Activated CD4-positive, alpha-beta memory T cell treated with anti-CD3 and anti-CD28 coated beads, Interleukin-2, amount 10 ng/mL, durations not matched to agents 7 days and 5 days (primary cell): ENCODE measurements around the gene DRG1. TPM values are rescaled to one million over a fixed set of nuclear protein-coding genes. Genes with fewer than 3 reads are reported as not detected.
"Not testable (repeated sequence)": the region's sequence is repeated elsewhere in the genome, so short reads cannot be mapped to it uniquely, and the experiment has no call there.

Experiments
- CTCF ChIA-PET: fragments of 350-600 bp; sonication (Branson Sonifier 250); formaldehyde crosslinking; loops from one replicate; lab custom pipeline; 2021; ENCODE audit warnings: antibody characterized with exemption, inconsistent platforms; lab: Charles Lee
- POLR2A ChIA-PET: fragments of 350-600 bp; sonication (Branson Sonifier 250); formaldehyde crosslinking; loops from one replicate; lab custom pipeline; 2021; ENCODE audit warnings: antibody characterized with exemption; lab: Charles Lee
- DNase-seq: peaks from one replicate; pipeline ENCODE4 v3.0.0-alpha.2; 2020
- H3K27ac Mint-ChIP-seq: one replicate; pipeline ENCODE4 v1.8.0; 2021; ENCODE audit warnings: mild to moderate bottlenecking, mixed read lengths
- H3K27me3 Mint-ChIP-seq: one replicate; pipeline ENCODE4 v1.8.0; 2021; ENCODE audit warnings: mixed read lengths
- H3K36me3 Mint-ChIP-seq: one replicate; pipeline ENCODE4 v1.8.0; 2021; ENCODE audit warnings: low read depth, mixed read lengths
- H3K4me1 Mint-ChIP-seq: one replicate; pipeline ENCODE4 v1.8.0; 2021; ENCODE audit warnings: mixed read lengths
- H3K4me3 Mint-ChIP-seq: one replicate; pipeline ENCODE4 v1.8.0; 2021; ENCODE audit warnings: mild to moderate bottlenecking, mixed read lengths
- H3K9me3 Mint-ChIP-seq: one replicate; pipeline ENCODE4 v1.8.0; 2021; ENCODE audit warnings: mixed read lengths
- total RNA-seq, 2 experiments: library from RNA; stranded (reverse); gene quantifications; one replicate each; pipeline ENCODE4 v1.2.3, GENCODE V29; 2021

DRG1 gene
- total RNA-seq, 2 experiments from 2014 or later = 73.4 to 86.4 TPM

DNA sequence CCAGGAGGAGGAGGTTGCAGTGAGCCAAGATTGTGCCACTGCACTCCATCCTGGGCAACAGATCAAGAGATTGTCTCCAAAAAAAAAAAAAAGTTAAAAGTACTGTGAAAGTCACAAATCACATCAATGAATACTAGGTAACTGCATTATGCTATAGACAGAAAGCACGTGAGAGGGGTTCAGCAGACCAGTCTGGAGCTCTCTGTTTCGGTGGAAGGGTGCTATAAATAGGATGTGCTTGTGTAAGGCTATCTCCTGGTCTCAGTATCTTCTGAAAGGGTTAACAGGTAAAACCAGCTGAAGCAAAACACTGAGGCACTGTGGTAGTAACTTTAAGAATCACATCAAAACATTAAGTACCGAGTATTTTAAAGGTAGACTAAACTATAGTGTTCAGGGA lies 46.8 kb downstream of the DRG1 start:
- H3K36me3 Mint-ChIP-seq = peaks cover 48% of the 10 kb centered on the region

GRCh38 chr22:31446767-31447166 lies 47.4 kb downstream of the DRG1 start:
- no peaks in the 10 kb centered on the region for H3K27me3 Mint-ChIP-seq
- peaks cover 5% of the 10 kb centered on the region for H3K4me1 Mint-ChIP-seq
- no peak for DNase-seq
- ChIA-PET POLR2A (interaction anchor here (1.9 to 2.1 kb wide), 2 partner anchors 10 to 184 kb away, joined by 5 to 6 read pairs; no protein-coding TSS in a partner anchor), CTCF (interaction anchor here (0.5 to 0.6 kb wide), 2 partner anchors 38 to 72 kb away, joined by 3 read pairs; no protein-coding TSS in a partner anchor)
- peaks cover 50% of the 10 kb centered on the region for H3K36me3 Mint-ChIP-seq
- no peak overlapping the region for H3K4me3 Mint-ChIP-seq
- no peak overlapping the region for H3K27ac Mint-ChIP-seq
- H3K9me3 Mint-ChIP-seq = no peaks in the 10 kb centered on the region

More for the DNA sequence above, 46.8 kb downstream of the DRG1 start:
- no peaks in the 10 kb centered on the region for H3K9me3 Mint-ChIP-seq
- ChIA-PET POLR2A (interaction anchor here (1.9 to 2.1 kb wide), 2 partner anchors 9 to 185 kb away, joined by 5 to 6 read pairs; no protein-coding TSS in a partner anchor), CTCF (no interaction called here)
- H3K4me1 Mint-ChIP-seq = peaks cover 3% of the 10 kb centered on the region
- DNase-seq = no peak
- no peaks in the 10 kb centered on the region for H3K27me3 Mint-ChIP-seq
- no peak overlapping the region for H3K27ac Mint-ChIP-seq
- no peak overlapping the region for H3K4me3 Mint-ChIP-seq

- DNase-seq = no peak
- H3K27me3 Mint-ChIP-seq = no peaks in the 10 kb centered on the region
- no peak overlapping the region for H3K4me3 Mint-ChIP-seq
- no peak overlapping the region for H3K27ac Mint-ChIP-seq
- no peaks in the 10 kb centered on the region for H3K9me3 Mint-ChIP-seq
- H3K4me1 Mint-ChIP-seq = peaks cover 10% of the 10 kb centered on the region
- H3K36me3 Mint-ChIP-seq = peaks cover 47% of the 10 kb centered on the region
- CTCF ChIA-PET = interaction anchor here (0.6 kb wide), 1 partner anchor 38 kb away, joined by 3 read pairs; no protein-coding TSS in a partner anchor
- POLR2A ChIA-PET = interaction anchor here (1.9 to 2.1 kb wide), 2 partner anchors 10 to 183 kb away, joined by 5 to 6 read pairs; no protein-coding TSS in a partner anchor
Measured at GRCh38 chr22:31447337-31447736, 47.9 kb downstream of the DRG1 start.

- Mint-ChIP-seq H3K9me3 (no peaks in the 10 kb centered on the region), H3K27me3 (no peaks in the 10 kb centered on the region), H3K4me1 (peaks cover 11% of the 10 kb centered on the region), H3K36me3 (peaks cover 42% of the 10 kb centered on the region), H3K27ac (no peak overlapping the region), H3K4me3 (no peak overlapping the region)
- POLR2A ChIA-PET = interaction anchor here (0.8 to 2.1 kb wide), 3 partner anchors 10 to 182 kb away, joined by 3 to 6 read pairs (median 5); no protein-coding TSS in a partner anchor
- CTCF ChIA-PET = interaction anchor here (1.0 kb wide), 1 partner anchor 11 kb away, joined by 3 read pairs; no protein-coding TSS in a partner anchor
- no peak for DNase-seq
Measured at GRCh38 chr22:31448382-31448781, 49.0 kb downstream of the DRG1 start.

DNA sequence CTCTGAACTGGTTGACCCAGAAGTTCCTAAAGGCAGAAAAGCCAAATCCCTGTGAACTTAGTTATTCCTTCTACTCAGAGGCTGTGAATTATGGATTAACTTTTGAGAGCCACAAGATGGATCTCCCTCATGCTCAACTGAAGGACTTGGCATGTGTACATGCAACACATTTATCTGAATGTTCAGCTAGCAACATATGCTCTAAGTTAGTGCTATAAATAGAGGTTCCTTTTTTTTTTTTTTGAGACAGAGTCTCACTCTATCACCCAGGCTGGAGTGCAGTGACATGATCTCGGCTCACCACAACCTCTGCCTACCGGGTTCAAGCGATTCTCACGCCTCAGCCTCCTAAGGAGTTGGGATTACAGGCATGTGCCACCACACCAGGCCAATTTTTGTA lies 50.1 kb downstream of the DRG1 start:
- H3K36me3 Mint-ChIP-seq = peaks cover 41% of the 10 kb centered on the region
- POLR2A ChIA-PET = interaction anchor here (0.6 to 0.8 kb wide), 2 partner anchors 41 to 1043 kb away, joined by 3 read pairs; no protein-coding TSS in a partner anchor

DNA sequence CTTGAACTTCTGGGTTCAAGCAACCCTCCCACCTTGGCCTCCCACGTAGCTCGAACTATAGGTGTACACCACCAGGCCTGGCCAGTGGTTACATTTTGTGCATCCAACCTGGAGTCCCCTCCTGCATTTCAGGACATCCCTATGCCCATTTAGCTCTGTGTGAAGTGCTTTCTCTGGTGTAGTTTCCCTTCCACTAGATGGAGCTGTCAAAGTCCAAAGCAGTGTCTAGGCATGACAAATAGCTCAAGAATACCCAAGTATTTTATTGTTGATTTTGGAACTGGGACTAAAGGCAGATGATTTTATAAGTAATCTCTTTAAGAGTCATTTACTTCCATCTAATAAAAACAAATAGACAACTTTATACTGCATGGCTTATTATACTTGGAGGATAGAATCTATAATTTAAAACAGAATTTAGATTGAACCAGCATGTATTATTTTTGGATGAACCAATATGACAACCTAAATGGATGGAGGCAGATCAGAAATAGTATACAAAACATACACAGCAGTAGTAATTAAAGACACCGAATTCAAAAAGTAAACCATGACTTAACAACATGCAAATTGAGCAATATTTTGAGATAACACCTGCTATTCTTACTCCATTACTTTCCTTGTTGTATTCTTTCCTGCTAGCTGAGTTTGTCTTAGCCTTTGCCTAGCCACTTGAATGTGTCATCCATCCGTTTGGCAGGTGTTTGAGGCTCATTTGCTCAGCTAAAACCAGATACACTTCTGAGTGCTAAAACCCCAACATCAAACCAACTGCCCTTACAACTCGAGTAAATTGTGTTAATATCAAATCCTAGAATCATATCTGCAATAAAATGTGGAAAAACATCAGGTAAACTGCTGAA lies 52.5 kb downstream of the DRG1 start:
- no peaks in the 10 kb centered on the region for H3K9me3 Mint-ChIP-seq
- no peak overlapping the region for H3K27ac Mint-ChIP-seq
- POLR2A ChIA-PET = interaction anchor here (0.6 to 1.8 kb wide), 5 partner anchors 17 to 178 kb away, joined by 3 to 5 read pairs (median 4); no protein-coding TSS in a partner anchor
- peaks cover 8% of the 10 kb centered on the region for H3K4me1 Mint-ChIP-seq
- peaks cover 37% of the 10 kb centered on the region for H3K36me3 Mint-ChIP-seq
- DNase-seq = no peak
- H3K4me3 Mint-ChIP-seq = no peak overlapping the region
- no peaks in the 10 kb centered on the region for H3K27me3 Mint-ChIP-seq
- CTCF ChIA-PET = interaction anchor here (0.6 to 2.1 kb wide), 18 partner anchors 9 to 1077 kb away, joined by 3 to 17 read pairs (median 4); partner anchors contain the start of genes EIF4ENIF1 and PISD

More for the DNA sequence above, 50.1 kb downstream of the DRG1 start:
- Mint-ChIP-seq H3K27me3 (no peaks in the 10 kb centered on the region), H3K4me1 (peaks cover 11% of the 10 kb centered on the region), H3K27ac (no peak overlapping the region), H3K9me3 (no peaks in the 10 kb centered on the region), H3K4me3 (no peak overlapping the region)
- no peak for DNase-seq
- CTCF ChIA-PET = no interaction called here

DNA sequence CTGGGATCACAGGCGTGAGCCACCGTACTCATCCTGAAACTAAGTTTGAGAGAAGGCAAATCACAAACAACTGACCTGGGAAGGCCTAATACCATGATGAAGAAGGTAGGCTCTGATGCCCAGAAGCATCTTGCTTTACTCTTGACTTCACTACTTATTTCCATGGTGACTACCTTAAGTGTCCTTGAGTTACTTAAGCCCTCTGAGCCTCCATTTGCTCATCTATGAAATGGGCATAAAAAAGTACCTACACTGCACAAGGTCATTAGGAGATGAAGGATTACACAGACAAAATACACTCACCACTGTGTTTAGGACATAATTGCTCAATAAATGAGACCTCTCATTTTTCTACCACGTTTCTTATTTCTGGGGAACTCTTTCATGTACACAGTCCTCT lies 62.3 kb downstream of the DRG1 start:
- Mint-ChIP-seq H3K36me3 (peaks cover 63% of the 10 kb centered on the region), H3K27me3 (no peaks in the 10 kb centered on the region), H3K27ac (no peak overlapping the region), H3K9me3 (no peaks in the 10 kb centered on the region), H3K4me1 (no peaks in the 10 kb centered on the region), H3K4me3 (no peak overlapping the region)
- no peak for DNase-seq
- ChIA-PET POLR2A (interaction anchor here (0.5 kb wide), 1 partner anchor 115 kb away, joined by 3 read pairs; no protein-coding TSS in a partner anchor), CTCF (interaction anchor here (1.3 kb wide), 1 partner anchor 10 kb away, joined by 4 read pairs; no protein-coding TSS in a partner anchor)

GRCh38 chr22:31465307-31465706 lies 65.9 kb downstream of the DRG1 start:
- H3K4me3 Mint-ChIP-seq = no peak overlapping the region
- peaks cover 67% of the 10 kb centered on the region for H3K36me3 Mint-ChIP-seq
- ChIA-PET CTCF (no interaction called here), POLR2A (no interaction called here)
- no peaks in the 10 kb centered on the region for H3K9me3 Mint-ChIP-seq
- no peaks in the 10 kb centered on the region for H3K27me3 Mint-ChIP-seq
- no peak overlapping the region for H3K27ac Mint-ChIP-seq
- H3K4me1 Mint-ChIP-seq = no peaks in the 10 kb centered on the region
- DNase-seq = no peak

- Mint-ChIP-seq H3K27me3 (no peaks in the 10 kb centered on the region), H3K4me3 (no peak overlapping the region), H3K4me1 (peaks cover 13% of the 10 kb centered on the region), H3K36me3 (peaks cover 47% of the 10 kb centered on the region), H3K27ac (no peak overlapping the region), H3K9me3 (no peaks in the 10 kb centered on the region)
- no peak for DNase-seq
- ChIA-PET CTCF (no interaction called here), POLR2A (no interaction called here)
Measured at GRCh38 chr22:31474743-31475142, 75.3 kb downstream of the DRG1 start.

DNA sequence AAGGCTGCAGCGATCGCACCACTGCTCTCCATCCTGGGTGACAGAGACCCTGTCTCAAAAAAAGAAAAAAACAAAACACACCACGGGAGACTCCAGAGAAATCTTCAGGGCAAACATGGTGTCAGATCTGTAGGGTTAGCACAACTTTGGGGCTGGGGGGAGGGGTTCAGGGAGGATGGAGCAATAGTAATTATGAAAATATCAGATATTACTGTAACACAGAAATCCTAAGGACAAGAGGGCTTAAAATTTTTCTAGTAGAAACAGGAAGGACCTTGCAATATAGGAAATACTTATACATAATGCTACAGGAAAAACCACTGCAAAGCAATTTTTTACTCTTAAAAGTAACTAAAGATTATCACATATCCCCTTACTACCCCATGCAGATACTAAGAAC lies 76.4 kb downstream of the DRG1 start:
- CTCF ChIA-PET = no interaction called here
- Mint-ChIP-seq H3K4me3 (no peak overlapping the region), H3K9me3 (no peaks in the 10 kb centered on the region), H3K27ac (no peak overlapping the region), H3K4me1 (peaks cover 13% of the 10 kb centered on the region), H3K27me3 (no peaks in the 10 kb centered on the region), H3K36me3 (peaks cover 58% of the 10 kb centered on the region)
- DNase-seq = no peak
- POLR2A ChIA-PET = no interaction called here

DNA sequence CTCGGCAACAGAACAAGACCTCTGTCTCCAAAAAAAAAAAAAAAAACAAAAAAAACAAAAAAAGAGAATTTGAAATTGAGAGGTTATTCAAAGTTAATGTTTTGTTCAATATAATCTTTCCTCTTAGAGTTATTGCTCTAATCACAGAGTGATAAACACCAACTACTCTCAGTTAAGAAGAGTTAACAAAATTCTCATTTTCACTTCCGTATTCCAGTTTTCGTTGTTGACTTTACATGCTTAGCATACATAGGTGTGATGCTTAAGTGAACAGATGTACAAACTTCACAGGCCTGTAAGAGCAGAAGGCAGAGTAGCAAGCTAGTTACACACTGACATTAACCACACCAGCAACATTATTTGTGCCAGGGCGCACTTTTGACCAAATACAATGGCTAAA lies 77.9 kb downstream of the DRG1 start:
- no peaks in the 10 kb centered on the region for H3K27me3 Mint-ChIP-seq
- H3K27ac Mint-ChIP-seq = no peak overlapping the region
- DNase-seq = no peak
- CTCF ChIA-PET = no interaction called here
- no peak overlapping the region for H3K4me3 Mint-ChIP-seq
- peaks cover 13% of the 10 kb centered on the region for H3K4me1 Mint-ChIP-seq
- H3K9me3 Mint-ChIP-seq = no peaks in the 10 kb centered on the region
- H3K36me3 Mint-ChIP-seq = peaks cover 65% of the 10 kb centered on the region
- POLR2A ChIA-PET = interaction anchor here (2.7 kb wide), 1 partner anchor 10 kb away, joined by 10 read pairs; no protein-coding TSS in a partner anchor

- H3K9me3 Mint-ChIP-seq = no peaks in the 10 kb centered on the region
- ChIA-PET CTCF (no interaction called here), POLR2A (interaction anchor here (0.6 kb wide), 2 partner anchors 10 to 718 kb away, joined by 3 read pairs; no protein-coding TSS in a partner anchor)
- no peaks in the 10 kb centered on the region for H3K27me3 Mint-ChIP-seq
- peaks cover 78% of the 10 kb centered on the region for H3K36me3 Mint-ChIP-seq
- H3K4me3 Mint-ChIP-seq = no peak overlapping the region
- H3K4me1 Mint-ChIP-seq = peaks cover 27% of the 10 kb centered on the region
- H3K27ac Mint-ChIP-seq = no peak overlapping the region
- DNase-seq = no peak
Measured at GRCh38 chr22:31481129-31481528, 81.7 kb downstream of the DRG1 start.

DNA sequence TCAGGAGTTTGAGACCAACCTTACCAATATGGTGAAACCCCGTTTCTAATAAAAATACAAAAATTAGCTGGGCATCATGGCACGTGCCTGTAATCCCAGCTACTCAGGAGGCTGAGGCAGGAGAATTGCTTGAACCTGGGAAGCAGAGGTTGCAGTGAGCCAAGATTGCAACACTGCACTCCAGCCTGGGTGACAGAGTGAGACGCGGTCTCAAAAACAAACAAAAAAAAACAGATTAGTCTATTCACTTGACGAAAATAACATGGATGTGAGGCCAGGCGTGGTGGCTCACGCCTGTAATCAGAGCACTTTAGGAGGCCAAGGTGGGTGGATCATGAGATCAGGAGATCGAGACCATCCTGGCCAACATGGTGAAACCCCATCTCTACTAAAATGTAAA lies 83.1 kb downstream of the DRG1 start:
- POLR2A ChIA-PET = not testable (repeated sequence)

More for the DNA sequence above, 83.1 kb downstream of the DRG1 start:
- H3K27ac Mint-ChIP-seq, H3K9me3 Mint-ChIP-seq, H3K27me3 Mint-ChIP-seq, H3K4me3 Mint-ChIP-seq, DNase-seq: not testable (repeated sequence)
- Mint-ChIP-seq H3K4me1 (peaks cover 26% of the 10 kb centered on the region), H3K36me3 (peaks cover 83% of the 10 kb centered on the region)
- CTCF ChIA-PET = interaction anchor here (0.5 kb wide), 1 partner anchor 76 kb away, joined by 3 read pairs; no protein-coding TSS in a partner anchor
